ENCODE results near the gene ICAM4. TPM values are rescaled to one million over a fixed set of nuclear protein-coding genes. Genes with fewer than 3 reads are reported as not detected.

The ICAM4 gene
- total RNA-seq, 3 donors from 2014 or later (not counting 1 experiment from before 2014, with no cell fraction given), result 1.3 to 3.6 (median 3.0) TPM

DNA sequence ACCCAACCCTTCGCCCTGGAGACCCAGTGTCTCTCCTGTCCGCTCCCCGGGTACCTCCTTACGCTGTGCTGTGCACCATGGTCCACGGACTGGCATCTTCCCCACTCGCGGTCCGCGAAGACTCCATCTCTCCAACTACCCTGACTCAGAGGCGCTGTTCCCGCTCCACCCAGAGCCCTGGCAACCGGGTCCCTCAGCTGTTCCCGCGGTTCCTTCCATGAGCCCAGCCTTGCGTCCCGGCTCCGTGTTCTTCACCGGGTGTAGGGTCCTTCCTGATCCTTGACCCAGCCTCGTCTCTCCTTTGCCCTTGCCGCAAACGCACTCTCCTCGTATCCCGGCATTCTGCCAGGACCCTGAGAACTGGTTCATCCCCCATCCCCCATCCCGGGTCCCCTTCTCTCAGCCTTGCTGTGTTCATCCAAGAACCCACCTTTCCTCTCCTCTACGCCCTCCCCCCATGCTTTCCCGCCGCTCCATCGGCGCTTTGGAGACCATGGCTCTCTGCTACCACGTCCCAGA lies 3.7 kb downstream of the ICAM4 start:
- TF ChIP-seq, protein P1, sequence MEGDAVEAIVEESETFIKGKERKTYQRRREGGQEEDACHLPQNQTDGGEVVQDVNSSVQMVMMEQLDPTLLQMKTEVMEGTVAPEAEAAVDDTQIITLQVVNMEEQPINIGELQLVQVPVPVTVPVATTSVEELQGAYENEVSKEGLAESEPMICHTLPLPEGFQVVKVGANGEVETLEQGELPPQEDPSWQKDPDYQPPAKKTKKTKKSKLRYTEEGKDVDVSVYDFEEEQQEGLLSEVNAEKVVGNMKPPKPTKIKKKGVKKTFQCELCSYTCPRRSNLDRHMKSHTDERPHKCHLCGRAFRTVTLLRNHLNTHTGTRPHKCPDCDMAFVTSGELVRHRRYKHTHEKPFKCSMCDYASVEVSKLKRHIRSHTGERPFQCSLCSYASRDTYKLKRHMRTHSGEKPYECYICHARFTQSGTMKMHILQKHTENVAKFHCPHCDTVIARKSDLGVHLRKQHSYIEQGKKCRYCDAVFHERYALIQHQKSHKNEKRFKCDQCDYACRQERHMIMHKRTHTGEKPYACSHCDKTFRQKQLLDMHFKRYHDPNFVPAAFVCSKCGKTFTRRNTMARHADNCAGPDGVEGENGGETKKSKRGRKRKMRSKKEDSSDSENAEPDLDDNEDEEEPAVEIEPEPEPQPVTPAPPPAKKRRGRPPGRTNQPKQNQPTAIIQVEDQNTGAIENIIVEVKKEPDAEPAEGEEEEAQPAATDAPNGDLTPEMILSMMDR (IDR thresholded peaks at IDR 0.05), result no peak
- Histone ChIP-seq H3K4me1 (ENCODE audit: control insufficient read depth, insufficient read depth, low read length) (peaks cover 97% of the 10 kb centered on the region), H3K4me3 (ENCODE audit: low read length) (peak overlapping the region; percentile 15), H3K27ac (ENCODE audit: low read length) (no peak overlapping the region), H3K9me3 (ENCODE audit: control insufficient read depth, insufficient read depth, low read length) (no peaks in the 10 kb centered on the region), H3K36me3 (ENCODE audit: control insufficient read depth, insufficient read depth, low read length) (peaks cover 7% of the 10 kb centered on the region), H3K27me3 (ENCODE audit: control insufficient read depth, insufficient read depth, low read length) (peaks cover 65% of the 10 kb centered on the region)
- H3K36me3 Mint-ChIP-seq, result peaks cover 4% of the 10 kb centered on the region
- intact Hi-C loops (cut with micrococcal nuclease), result loop anchor here (2.0 to 5.0 kb wide), 2 partner anchors 20 to 222 kb away; partner anchors contain the start of gene ICAM1
- DNase-seq (peak in 1 of 2 donors; percentile 42), ATAC-seq (no peak)
- no peaks in the 10 kb centered on the region for H3K9me3 Mint-ChIP-seq
- peaks cover 7 to 40% of the 10 kb centered on the region in 2 donors for H3K27me3 Mint-ChIP-seq (ENCODE audit: low read depth in 2 of 2)
- peaks cover 47 to 73% of the 10 kb centered on the region in 2 donors for H3K4me1 Mint-ChIP-seq
- H3K4me3 Mint-ChIP-seq, result peak overlapping the region; percentile 86
- WGBS (ENCODE audit: insufficient coverage), result 2% methylated on average over 30 of the region's 30 CpGs
- peak overlapping the region; percentile 9 to 63 for H3K27ac Mint-ChIP-seq

DNA sequence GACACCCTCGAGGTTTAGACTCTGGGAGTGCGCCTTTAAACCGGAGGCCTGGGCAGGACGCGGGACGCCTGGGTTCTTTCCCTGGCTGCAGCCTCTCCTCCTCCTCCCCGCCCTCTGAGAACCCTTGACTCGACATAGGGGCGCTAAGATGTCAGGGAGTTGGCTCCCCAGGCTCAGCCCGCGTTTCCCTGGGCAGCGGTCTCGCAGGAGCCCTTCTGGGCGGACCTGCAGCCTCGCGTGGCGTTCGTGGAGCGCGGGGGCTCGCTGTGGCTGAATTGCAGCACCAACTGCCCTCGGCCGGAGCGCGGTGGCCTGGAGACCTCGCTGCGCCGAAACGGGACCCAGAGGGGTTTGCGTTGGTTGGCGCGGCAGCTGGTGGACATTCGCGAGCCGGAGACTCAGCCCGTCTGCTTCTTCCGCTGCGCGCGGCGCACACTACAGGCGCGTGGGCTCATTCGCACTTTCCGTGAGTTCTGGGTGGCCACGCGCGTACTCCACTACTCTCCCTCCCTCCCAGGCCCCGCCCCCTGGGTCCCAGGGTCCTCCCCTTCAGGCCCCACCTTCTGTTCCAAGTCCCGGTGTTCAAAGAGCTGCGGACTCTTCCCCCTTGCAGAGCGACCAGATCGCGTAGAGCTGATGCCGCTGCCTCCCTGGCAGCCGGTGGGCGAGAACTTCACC lies 4.3 kb downstream of the ICAM4 start:
- peak; percentile 17 to 31 (median 17) for ATAC-seq
- Mint-ChIP-seq H3K4me1 (peaks cover 49 to 79% of the 10 kb centered on the region in 2 donors), H3K27ac (peak overlapping the region; percentile 63 to 71), H3K27me3 (ENCODE audit: low read depth in 2 of 2) (peaks cover 7 to 40% of the 10 kb centered on the region in 2 donors), H3K4me3 (peak overlapping the region; percentile 86), H3K9me3 (no peaks in the 10 kb centered on the region), H3K36me3 (no peaks in the 10 kb centered on the region)
- under 1% methylated on average over 57 of the region's 57 CpGs for WGBS (ENCODE audit: insufficient coverage)
- DNase-seq, result peak; percentile 43 to 74
- H3K27ac ChIP-seq (ENCODE audit: low read length), result no peak overlapping the region
- H3K4me3 ChIP-seq (ENCODE audit: low read length), result peak overlapping the region; percentile 15
- peaks cover 99% of the 10 kb centered on the region for H3K4me1 ChIP-seq (ENCODE audit: control insufficient read depth, insufficient read depth, low read length)
- no peaks in the 10 kb centered on the region for H3K9me3 ChIP-seq (ENCODE audit: control insufficient read depth, insufficient read depth, low read length)
- H3K36me3 ChIP-seq (ENCODE audit: control insufficient read depth, insufficient read depth, low read length), result peaks cover 1% of the 10 kb centered on the region
- TF ChIP-seq, protein P1 (IDR thresholded peaks at IDR 0.05), result no peak
- intact Hi-C loops (cut with micrococcal nuclease), result loop anchor here (2.0 to 5.0 kb wide), 2 partner anchors 20 to 221 kb away; partner anchors contain the start of gene ICAM1
- H3K27me3 ChIP-seq (ENCODE audit: control insufficient read depth, insufficient read depth, low read length), result peaks cover 65% of the 10 kb centered on the region

DNA sequence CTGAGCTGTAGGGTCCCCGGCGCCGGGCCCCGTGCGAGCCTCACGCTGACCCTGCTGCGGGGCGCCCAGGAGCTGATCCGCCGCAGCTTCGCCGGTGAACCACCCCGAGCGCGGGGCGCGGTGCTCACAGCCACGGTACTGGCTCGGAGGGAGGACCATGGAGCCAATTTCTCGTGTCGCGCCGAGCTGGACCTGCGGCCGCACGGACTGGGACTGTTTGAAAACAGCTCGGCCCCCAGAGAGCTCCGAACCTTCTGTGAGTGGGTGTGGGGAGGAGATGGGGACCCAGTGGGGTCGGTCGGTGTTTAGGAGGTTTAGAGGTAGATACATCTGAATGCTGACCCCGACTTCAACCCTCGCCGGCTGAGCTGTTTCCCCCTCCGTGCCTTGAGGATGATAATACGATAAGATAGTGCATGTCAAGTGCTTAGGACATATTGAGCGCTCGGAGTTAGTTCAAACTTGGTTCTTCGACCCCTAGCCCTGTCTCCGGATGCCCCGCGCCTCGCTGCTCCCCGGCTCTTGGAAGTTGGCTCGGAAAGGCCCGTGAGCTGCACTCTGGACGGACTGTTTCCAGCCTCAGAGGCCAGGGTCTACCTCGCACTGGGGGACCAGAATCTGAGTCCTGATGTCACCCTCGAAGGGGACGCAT lies 4.9 kb downstream of the ICAM4 start:
- Histone ChIP-seq H3K36me3 (ENCODE audit: control insufficient read depth, insufficient read depth, low read length) (no peaks in the 10 kb centered on the region), H3K4me1 (ENCODE audit: control insufficient read depth, insufficient read depth, low read length) (peaks cover 96% of the 10 kb centered on the region), H3K27me3 (ENCODE audit: control insufficient read depth, insufficient read depth, low read length) (peaks cover 65% of the 10 kb centered on the region), H3K27ac (ENCODE audit: low read length) (no peak overlapping the region), H3K9me3 (ENCODE audit: control insufficient read depth, insufficient read depth, low read length) (no peaks in the 10 kb centered on the region), H3K4me3 (ENCODE audit: low read length) (peak overlapping the region; percentile 15)
- intact Hi-C loops (cut with micrococcal nuclease), result loop anchor here (2.0 to 5.0 kb wide), 2 partner anchors 21 to 221 kb away; partner anchors contain the start of gene ICAM1
- H3K4me3 Mint-ChIP-seq, result peak overlapping the region; percentile 86
- TF ChIP-seq, protein P1 (IDR thresholded peaks at IDR 0.05), result no peak
- peaks cover 7 to 40% of the 10 kb centered on the region in 2 donors for H3K27me3 Mint-ChIP-seq (ENCODE audit: low read depth in 2 of 2)
- 2% methylated on average over 49 of the region's 49 CpGs for WGBS (ENCODE audit: insufficient coverage)
- no peaks in the 10 kb centered on the region for H3K36me3 Mint-ChIP-seq
- ATAC-seq (no peak), DNase-seq (peak; percentile 34 to 48)
- H3K27ac Mint-ChIP-seq, result peak overlapping the region; percentile 63 to 71
- peaks cover 49 to 74% of the 10 kb centered on the region in 2 donors for H3K4me1 Mint-ChIP-seq
- H3K9me3 Mint-ChIP-seq, result no peaks in the 10 kb centered on the region

Measured in natural killer cell (primary cell).